HG03064 (cell line): ENCODE measurements around the gene BLID.

Experiments used
- ATAC-seq: cut with Tn5 transposase; IDR thresholded peaks from one replicate; pipeline ENCODE4 v1.9.1; 2021; ENCODE audit warnings: low read depth; ENCODE audit not compliant: unreplicated experiment

The BLID gene

DNA sequence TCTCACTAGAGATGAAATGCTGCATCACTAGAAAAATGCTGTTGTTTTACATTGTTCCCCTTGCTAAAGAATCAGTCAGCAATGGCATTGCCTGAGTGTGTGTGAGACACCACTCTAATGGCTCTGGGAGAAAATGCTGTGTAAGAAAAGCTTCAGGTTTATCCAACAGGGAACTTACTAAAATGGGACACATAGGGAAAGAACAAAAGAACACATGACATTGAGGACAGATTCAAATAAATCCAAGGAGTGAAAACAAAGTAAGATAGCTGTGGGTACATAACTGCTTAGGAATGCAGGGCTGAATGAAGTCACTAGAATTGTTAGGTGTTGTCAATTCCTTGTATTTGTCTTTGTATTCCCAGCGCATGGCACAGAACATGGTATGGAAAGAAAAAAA lies 24.2 kb downstream of the BLID start:
- ATAC-seq, result no peak

DNA sequence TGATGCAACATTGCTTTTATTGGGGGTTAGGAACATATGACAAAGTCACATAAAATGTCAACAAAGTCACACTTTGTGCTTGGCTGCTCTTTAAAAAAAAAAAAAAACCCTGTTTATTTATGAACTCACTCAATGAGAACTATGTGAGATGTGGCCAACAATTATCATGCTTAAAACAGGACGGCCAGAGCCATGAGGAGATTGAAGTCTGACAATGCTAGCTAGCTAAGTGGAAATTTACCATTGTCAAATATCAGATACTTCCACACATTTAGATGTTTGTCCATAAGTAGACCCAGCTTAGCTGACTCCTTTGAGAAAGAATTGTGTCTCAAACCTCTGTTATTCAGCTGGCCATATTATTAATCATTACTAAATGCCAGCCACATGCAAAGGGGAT lies 26.9 kb downstream of the BLID start:
- ATAC-seq, result no peak

DNA sequence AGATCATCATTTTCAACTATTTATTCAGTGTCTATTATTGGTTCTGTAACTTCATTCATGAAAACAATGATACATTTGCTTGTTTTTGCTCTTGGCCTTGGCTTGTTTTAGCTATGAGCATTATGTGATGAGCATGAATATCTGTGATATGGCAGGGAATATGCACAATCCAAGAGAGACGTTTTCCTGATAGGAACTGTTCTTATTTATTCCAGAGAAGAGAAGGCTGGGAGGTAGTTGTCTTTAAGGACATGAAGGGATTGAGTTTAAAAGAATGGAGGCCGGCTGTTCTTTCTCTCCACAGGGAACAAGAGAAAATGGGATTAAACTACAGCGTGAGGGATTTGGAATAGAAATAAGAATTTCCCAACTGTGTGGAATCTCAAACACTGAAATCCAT lies 30.3 kb downstream of the BLID start:
- no peak for ATAC-seq

DNA sequence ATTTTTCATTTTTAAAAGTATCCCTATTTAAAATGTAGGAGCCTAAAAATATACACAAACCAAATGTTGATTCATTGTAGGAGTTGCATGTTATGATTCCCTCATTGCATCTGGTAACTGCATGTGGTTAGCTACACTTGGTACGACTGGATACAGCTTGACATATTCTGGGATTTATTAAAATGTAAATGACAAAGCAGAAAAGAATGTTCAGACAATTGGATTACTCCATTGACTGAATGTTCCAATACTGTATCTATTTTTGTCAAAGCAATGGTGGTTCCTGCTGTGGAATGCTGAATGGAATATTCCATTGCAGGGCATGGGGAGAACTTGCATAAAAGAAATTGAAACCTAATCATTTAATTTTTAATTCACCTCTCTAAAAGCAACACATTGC lies 30.8 kb downstream of the BLID start:
- ATAC-seq, result no peak

DNA sequence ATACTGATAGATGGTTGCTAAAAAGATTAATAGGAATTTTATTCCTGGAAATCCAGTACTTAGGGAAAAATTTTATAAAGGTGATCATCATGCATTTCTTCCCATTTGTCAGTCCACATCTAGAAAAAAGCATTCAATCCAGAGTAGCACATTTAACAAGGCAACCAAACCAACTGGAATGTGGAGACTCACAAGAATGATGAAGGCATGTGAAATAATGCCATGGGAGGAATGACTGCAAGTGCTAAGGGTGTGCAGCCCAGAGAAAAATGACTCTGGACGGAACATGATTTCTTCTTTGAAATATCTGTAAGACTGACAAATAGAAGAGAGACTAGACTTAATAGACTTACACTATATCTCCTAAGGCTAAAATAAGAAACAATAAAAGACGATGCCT lies 33.8 kb downstream of the BLID start:
- ATAC-seq, result no peak

DNA sequence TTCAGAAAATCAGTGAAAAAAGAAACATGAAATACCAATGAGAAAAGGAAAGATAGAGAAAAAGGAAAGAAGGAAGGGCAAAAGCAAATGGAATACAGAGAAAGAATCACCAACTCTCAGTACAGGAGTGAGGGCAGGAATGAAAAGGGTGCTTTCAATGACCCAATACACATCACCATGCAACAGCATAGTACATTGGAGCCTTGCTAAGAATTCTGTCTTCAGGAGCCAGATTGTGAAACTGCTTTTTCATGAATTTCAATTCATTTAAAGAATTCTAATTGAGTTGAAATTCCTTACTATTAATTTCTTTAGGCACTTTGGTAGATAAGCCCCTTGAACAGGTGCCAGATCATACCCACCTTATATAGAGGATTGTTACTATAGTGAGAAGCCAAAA lies 34.9 kb downstream of the BLID start:
- no peak for ATAC-seq

DNA sequence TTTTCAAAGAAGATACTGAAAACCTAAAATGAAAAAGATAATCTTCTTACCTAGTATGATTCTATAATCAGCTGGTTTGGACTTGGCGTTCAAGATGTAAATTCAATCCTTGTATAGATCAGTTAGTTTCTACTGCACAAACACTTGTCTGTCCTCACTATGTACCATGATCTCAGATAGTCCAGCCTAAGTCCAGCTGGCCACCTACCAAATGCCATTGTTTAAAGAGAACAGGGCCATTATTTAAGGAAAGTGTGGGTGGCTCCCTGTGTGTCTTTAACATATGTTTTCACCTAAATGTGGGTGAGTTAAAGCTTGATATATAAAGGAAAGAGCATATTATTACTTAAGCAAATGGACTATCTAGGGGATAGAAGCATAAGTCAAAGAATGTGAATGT lies 38.6 kb downstream of the BLID start:
- no peak for ATAC-seq

DNA sequence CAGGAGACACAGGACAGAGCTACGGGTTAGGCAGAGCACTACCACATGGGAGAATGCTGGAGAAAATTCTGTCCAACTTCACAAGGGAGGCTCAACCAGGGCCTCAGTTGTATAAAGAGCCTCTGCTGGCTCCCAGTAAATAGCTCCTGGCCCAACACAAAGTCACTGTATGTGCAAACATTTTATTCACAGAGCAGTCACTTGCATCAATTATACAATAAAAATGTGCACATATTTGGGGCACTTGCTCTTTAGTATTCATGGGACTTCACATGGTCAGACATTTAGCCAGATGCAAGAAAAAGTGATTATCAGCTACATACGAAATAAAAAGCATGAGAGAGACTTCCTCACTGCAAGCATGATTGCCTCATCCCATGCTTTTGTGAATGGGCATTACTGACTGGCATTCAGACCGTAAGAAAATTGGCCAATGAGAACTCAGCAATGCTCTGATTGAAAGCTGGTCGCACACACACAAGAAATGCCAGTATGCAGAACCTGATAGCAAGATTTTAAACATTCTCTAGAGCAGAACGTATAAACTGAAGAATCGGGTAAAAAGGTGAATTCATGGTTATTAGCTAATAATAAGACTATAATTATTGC lies 39.4 kb downstream of the BLID start:
- ATAC-seq, result no peak

DNA sequence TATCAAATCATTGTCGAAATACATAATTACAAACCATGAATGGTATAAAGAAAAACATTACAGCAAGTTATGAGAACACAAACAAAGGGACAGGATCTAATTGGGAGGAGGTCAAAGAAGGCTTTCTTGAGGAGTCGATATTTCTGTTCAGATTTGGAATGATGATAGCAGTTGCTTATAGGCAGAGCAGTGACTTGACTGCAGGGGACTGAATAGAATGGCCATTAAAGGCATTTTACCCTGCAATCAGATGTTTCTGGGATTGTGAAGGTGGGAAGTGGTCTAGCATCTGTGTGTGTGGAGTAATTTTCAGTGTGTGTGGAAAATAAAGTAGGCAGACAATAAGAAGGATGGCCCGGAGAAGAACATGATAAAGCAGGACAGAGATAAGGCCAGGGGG lies 41.0 kb downstream of the BLID start:
- no peak for ATAC-seq

DNA sequence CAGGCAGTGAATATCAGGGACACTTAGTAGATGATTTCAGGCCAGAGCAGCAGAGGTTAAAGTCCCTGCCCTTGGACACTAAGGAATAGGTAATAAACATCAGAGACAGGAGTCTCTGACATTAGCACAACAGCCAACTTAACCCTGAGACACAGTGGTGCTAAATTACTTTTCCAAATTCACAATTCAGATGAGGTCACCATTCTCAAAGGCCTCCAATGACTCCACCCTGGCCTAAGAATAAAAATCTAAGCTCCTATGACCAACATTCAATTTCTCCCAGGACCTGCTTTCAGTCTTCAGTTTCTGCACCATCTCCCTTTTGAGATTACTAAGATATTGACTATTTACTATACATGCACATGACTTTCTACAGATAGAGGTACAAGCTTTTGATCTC lies 42.0 kb downstream of the BLID start:
- ATAC-seq, result no peak

DNA sequence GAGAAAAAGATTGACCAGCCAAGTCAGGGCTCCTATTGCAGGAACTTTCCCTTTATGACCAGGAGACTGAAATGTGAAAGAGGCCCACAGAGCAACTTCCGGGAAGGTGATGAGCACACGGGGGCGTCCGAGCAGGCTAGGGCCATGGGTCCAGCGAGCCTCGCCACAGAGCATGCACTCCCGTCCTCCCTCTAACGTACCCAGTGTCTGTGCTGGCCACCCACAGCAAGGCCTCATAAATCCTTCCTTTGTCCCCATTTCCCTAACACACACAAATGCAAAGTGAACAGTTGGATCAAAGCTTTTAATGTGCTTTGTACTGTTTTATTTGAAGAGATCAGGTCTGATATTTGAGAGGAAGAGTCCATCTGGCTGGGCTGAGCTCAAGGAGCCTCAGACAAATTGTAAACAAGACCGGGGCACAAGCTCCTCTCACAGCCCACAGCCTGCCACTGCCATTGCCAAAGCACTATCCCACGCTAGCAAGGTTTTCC lies 44.3 kb downstream of the BLID start:
- ATAC-seq, result no peak

DNA sequence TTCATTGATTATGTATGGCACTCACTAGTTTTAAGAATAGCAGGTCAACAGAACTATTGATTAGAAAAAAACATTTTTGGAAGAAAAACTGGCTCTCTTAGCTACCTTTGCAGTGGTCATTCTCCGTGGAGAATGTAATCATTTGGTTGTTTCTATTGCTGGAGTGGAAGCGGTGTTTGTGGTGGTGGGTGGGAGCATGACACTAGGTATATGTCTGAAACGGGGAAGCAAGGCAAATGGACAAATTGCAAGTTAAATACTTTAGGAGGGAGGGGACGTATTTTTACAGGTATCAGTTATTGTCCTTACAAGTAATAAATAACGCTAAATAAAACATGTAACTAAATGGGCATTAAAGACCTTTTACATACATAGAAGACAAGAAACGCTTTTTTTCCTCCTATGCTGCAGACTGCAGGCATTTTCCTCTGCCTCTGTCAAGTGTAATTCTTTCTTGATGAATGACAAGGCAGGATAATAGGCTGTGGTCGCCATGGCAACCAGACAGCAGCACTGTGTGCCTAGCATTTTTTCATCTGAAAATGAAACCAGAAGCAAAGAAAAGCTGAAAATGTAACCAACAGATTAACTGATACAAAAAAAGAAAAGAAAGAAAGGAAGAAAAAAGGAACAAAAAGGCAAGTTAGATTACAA lies 46.2 kb downstream of the BLID start:
- ATAC-seq, result no peak

DNA sequence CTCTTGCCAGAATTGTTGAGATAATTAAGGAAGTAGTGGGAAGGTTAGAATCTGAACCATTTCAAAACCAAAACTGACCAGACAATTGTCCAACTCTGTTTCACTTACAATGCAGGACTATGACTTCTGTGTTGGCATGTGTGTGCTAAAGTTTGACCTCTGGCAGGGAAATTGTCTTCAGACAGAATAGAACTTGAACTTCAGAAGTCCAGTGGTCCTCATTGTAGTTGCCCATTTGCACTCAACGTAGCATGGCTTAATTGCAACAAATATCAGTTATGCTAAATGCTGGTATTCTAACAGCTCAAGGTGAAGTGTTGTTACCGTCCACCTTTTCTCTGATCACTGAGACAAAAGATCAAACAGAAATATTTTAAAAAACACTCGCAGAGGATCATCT lies 47.2 kb downstream of the BLID start:
- ATAC-seq, result no peak

DNA sequence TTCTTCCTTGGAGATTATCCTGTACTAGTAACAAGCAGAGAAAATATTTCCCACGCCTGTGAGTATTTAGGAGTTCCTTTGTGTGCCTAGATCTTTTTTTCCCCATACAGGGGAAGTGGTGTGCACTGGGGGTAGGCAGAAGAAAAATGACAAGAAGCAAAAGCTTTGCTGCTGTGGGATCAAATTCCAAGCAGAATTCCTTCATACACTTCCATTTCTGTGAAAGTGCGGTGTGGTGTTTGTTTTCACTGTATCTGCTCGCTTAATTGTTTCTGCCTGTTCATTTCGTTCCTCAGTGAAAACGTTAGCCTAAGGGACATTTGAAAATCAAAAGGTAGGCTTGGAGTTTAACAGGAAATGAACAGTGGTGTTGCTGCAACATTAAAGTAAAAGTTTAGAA lies 47.9 kb downstream of the BLID start:
- ATAC-seq, result no peak
